GM12892 (cell line): ENCODE measurements around the gene VAV2.

Source experiments
- POLR2A ChIP-seq: IDR thresholded peaks from 2 replicates; pipeline ENCODE4 v1.6.1; 2011; ENCODE audit warnings: low read depth, low read length, control low read depth
- POLR2AphosphoS5 ChIP-seq: IDR thresholded peaks from 2 replicates; pipeline ENCODE4 v1.6.1; 2011; ENCODE audit warnings: low read depth, low read length, control low read depth
- TAF1 ChIP-seq: IDR thresholded peaks from 2 replicates; pipeline ENCODE4 v1.6.1; 2011; ENCODE audit warnings: low read depth, mild to moderate bottlenecking, control low read depth, low read length, borderline replicate concordance

- TF ChIP-seq POLR2AphosphoS5 (no peak), POLR2A (no peak), TAF1 (no peak)
These were observed 62.5 kb downstream of the VAV2 start for GRCh38 chr9:133929599-133929998.
